ENCODE results near the gene KIR2DL4.
"Not testable (repeated sequence)": the region's sequence is repeated elsewhere in the genome, so short reads cannot be mapped to it uniquely, and the experiment has no call there.

GRCh38 chr19:54764219-54764618 lies 39.2 kb upstream of the KIR2DL4 start:
- not testable (repeated sequence) for TF ChIP-seq POLR2AphosphoS5 (IDR thresholded peaks at IDR 0.05; ENCODE audit: borderline replicate concordance, low read depth, low read length); EZH2 (IDR thresholded peaks at IDR 0.05)

Measured in SK-N-MC (cell line).